AG09309 (cell line): Measurements from ENCODE around the gene SYNGAP1.

Source experiments
- DNase-seq: peaks from one replicate; pipeline ENCODE4 v3.0.0-alpha.2; 2010; ENCODE audit warnings: low read depth
- H3K4me3 ChIP-seq: 2 replicates; pipeline ENCODE4 v1.5.1; 2011; ENCODE audit warnings: mild to moderate bottlenecking, low read depth, low read length, moderate library complexity; ENCODE audit not compliant: control insufficient read depth
- TF ChIP-seq, protein P1 (sequence below): IDR thresholded peaks from 2 replicates; pipeline ENCODE4 v1.5.1; 2011; ENCODE audit warnings: mild to moderate bottlenecking, low read depth, low read length, inconsistent platforms; ENCODE audit not compliant: insufficient read depth, control insufficient read depth; ENCODE audit errors: missing control alignments

The SYNGAP1 gene

DNA sequence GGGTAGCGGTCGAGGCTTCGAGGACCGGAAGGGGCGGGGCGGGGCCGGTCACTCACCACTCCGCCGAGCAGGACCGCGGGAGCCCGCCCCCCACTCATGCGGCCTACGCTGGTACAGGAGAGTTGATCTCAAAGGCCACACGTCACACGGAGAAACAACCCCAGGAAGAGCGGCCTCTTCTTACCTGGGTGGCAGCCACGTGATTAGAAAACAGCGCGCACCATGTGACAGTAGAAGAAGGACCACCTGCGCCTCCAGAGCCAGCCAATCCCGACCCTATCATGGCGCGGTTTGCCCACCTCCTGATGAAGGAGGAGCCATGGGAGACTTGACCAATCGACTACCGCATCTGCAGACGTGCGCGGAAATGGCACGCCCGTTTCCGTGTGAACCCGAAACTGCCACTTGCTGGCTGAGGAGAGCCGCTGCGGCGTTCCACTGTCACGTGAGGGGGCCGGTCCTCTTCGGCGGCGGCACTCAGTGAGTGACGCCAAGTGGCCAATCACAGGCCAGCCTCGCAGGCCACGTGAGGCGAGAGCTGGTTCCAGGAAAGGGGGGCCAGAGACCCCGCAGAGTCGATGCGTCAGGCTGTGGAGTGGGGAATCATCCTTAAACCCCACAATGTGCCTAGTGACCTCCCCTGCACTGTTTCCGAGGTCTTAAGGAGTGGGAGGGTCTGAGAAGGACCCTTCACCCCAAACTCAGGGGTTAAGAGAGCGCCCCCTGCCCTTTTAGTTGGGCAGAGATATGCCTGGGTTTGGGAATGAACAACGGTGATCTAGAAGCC, 1.8 kb upstream of the SYNGAP1 start, which contains the start of gene CUTA:
TSS of gene CUTA (minus strand) at position 205 of the 787 bp plus-strand sequence. CDS start at position 98, 107 bp downstream.
- TF ChIP-seq, protein P1, sequence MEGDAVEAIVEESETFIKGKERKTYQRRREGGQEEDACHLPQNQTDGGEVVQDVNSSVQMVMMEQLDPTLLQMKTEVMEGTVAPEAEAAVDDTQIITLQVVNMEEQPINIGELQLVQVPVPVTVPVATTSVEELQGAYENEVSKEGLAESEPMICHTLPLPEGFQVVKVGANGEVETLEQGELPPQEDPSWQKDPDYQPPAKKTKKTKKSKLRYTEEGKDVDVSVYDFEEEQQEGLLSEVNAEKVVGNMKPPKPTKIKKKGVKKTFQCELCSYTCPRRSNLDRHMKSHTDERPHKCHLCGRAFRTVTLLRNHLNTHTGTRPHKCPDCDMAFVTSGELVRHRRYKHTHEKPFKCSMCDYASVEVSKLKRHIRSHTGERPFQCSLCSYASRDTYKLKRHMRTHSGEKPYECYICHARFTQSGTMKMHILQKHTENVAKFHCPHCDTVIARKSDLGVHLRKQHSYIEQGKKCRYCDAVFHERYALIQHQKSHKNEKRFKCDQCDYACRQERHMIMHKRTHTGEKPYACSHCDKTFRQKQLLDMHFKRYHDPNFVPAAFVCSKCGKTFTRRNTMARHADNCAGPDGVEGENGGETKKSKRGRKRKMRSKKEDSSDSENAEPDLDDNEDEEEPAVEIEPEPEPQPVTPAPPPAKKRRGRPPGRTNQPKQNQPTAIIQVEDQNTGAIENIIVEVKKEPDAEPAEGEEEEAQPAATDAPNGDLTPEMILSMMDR, result peak; percentile 25
- DNase-seq, result peak; percentile 99
- peak within 1 kb of the TSS; percentile 82 for H3K4me3 ChIP-seq

DNA sequence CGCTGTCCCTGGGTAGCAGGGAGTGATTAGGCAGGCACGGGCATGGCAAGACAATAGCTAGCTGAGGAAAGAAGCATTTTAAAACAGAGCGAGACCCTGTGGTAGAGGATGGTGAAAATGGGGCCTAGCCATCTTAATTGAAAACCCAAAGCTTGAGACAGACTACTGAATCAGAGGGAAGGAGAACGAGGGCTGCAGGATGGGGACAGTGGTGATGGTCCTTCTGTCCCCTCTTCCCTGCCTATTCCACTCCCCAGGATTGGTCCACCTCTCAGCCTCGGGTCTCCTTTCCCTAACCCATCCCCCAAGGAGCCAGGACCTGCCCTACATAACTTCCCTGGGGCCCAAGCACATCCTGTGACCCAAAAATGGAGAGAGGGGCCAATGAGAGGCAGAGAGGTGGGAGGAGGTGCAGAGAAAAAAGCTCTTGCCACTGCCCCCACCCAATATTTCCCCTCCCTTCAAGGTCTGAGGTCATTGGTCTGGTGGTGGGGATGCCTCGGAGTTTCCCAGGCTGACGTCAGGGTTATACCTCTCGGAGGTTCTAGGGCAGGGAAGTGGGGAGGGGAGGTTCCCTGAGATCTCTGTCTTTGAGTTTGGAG, 1.1 kb upstream of the SYNGAP1 start:
- H3K4me3 ChIP-seq, result peak overlapping the region; percentile 37
- no peak for DNase-seq
- TF ChIP-seq, protein P1, result no peak

- TF ChIP-seq, protein P1, result no peak
- DNase-seq, result no peak
- peak overlapping the region; percentile 52 for H3K4me3 ChIP-seq
Measured at GRCh38 chr6:33420491-33421343, 852 bp downstream of the SYNGAP1 start.

DNA sequence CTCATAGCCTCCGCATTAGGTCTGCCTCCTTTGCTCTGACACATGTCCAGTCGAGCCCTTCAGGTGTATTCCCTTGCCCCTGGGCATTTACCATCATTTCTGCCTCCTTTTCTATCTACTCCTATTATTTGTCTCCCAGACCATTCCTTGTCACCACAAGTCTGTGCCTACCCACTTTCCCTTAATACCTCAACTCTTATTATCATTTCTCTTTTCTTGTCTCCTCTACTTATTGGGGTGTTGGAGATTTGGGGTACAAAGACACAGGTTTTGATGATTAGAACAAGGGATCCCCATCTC, 1.4 kb downstream of the SYNGAP1 start:
- no peak overlapping the region for H3K4me3 ChIP-seq
- TF ChIP-seq, protein P1, result no peak

DNA sequence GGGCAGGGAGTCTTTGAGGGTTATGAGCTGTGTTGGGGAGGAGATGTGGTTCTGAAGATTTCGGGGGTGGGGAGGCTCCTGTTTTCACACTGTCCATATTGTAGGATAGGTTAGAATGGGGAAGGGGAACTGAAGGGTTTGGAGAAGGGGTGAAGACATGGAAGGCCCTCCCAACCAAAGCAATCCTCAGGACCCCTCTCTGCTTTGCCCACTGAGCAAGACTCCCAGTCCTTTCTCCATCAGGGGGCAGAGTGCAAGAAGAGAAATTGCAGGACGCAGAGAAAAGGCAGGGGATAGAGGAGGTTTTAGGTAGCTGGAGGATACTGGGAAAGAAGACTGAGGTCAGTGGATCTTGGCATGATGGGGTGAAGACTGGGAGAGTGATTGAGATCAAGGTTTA, 3.9 kb downstream of the SYNGAP1 start:
- no peak overlapping the region for H3K4me3 ChIP-seq
- no peak for DNase-seq
- TF ChIP-seq, protein P1, result no peak

More for the DNA sequence above, 1.4 kb downstream of the SYNGAP1 start:
- no peak for DNase-seq

GRCh38 chr6:33424855-33425667, 5.2 kb downstream of the SYNGAP1 start:
- peak overlapping the region; percentile 65 for H3K4me3 ChIP-seq
- DNase-seq, result no peak
- TF ChIP-seq, protein P1, result no peak
